AG04449 (cell line): Measurements from ENCODE around the gene MAP3K7.
A peak's percentile ranks its signal among the peaks of the same experiment; 100 is the strongest.

Experiments
- CTCF ChIA-PET: fragments of 350-600 bp; formaldehyde crosslinking; extraction: SDS; loops from one replicate; lab custom pipeline; 2021; ENCODE audit warnings: antibody characterized with exemption; lab: Yijun Ruan, JAX
- POLR2A ChIA-PET: fragments of 400-600, 350-600 bp; formaldehyde crosslinking; extraction: SDS; loops from one replicate; lab custom pipeline; 2020; ENCODE audit warnings: antibody characterized with exemption, inconsistent platforms; lab: Yijun Ruan, JAX
- DNase-seq: peaks from one replicate; pipeline ENCODE4 v3.0.0-alpha.2; 2010; ENCODE audit warnings: low read depth, low spot score
- H3K4me3 ChIP-seq: 2 replicates; pipeline ENCODE4 v1.5.1; 2011; ENCODE audit warnings: low read depth, mild to moderate bottlenecking, control low read depth, low read length
- CTCF ChIP-seq: IDR thresholded peaks from one replicate; pipeline ENCODE4 v1.5.1; 2011; ENCODE audit warnings: mild to moderate bottlenecking, moderate library complexity, low read length, control low read depth, inconsistent platforms; ENCODE audit not compliant: insufficient read depth; ENCODE audit errors: missing control alignments

The MAP3K7 gene

DNA sequence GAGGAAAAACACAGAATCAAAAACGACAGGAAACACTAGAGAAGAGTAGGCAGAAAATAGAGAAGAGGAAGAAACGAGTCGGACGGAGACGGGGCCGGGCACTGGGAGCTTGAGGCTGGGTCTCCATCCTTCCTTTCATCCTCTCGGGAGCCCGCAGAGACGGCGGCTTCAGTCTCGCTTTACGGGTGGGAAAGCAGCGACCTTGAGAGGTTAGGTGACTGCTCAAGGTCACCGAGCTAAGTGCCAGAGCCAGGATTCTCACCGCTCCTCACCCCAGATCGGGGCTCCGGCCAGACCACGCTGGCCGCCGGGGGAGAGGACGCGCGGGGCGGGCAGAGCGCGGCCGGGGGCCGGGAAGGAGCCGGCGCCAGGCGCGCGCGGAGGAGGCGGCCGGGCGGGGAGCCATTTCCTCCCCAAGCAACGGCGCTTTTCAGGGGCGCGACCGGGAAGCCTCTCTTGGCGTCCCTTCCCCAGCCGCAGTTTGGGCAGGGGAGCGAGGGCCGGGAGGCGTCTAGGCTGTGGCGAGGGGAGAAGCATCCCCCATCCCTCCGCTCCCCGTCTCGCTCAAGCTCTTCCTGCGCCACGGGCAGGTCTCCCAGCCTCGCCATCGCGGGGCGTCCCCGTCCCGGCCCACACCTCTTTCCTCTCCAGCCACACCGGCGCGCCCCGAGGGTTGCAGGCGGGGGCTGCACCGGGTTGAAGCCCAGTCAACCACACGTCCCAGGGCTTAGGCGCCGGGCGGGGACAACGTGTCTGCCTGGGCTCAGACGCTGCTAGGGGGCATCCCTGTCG, 24.1 kb upstream of the MAP3K7 start:
- no peak for TF ChIP-seq CTCF
- DNase-seq: no peak
- peak overlapping the region; percentile 60 for H3K4me3 ChIP-seq
- ChIA-PET CTCF (interaction anchor here (0.7 to 1.8 kb wide), 3 partner anchors 8 to 250 kb away, joined by 4 read pairs; no protein-coding TSS in a partner anchor), POLR2A (no interaction called here)

- no peak for DNase-seq
- ChIA-PET CTCF (interaction anchor here (1.8 kb wide), 1 partner anchor 9 kb away, joined by 4 read pairs; no protein-coding TSS in a partner anchor), POLR2A (no interaction called here)
- peak overlapping the region; percentile 60 for H3K4me3 ChIP-seq
- no peak for TF ChIP-seq CTCF
Measured at GRCh38 chr6:90610301-90610750, 23.5 kb upstream of the MAP3K7 start.

GRCh38 chr6:90605749-90606340, 19.0 kb upstream of the MAP3K7 start:
- ChIA-PET POLR2A (no interaction called here), CTCF (no interaction called here)
- no peak overlapping the region for H3K4me3 ChIP-seq
- no peak for DNase-seq
- no peak for TF ChIP-seq CTCF

DNA sequence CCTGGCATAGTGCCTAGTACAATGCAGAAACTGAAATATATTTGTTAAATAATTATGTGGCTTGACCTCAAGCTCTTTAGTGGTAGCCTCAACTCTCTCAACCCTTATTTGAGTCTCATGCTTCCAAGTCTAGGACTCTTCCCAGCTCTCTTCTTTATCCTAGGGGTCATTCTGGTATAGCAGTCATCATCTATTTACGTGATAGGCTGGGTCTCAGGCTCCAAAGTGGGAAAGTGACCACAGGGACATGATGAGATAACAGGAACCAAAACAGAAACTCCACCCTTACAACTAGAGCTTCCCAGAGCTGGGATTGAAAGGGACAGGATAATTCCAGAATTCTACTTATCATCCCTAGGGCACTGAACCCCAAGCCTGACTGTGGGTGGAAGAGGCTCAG, 17.7 kb upstream of the MAP3K7 start:
- ChIA-PET CTCF (no interaction called here), POLR2A (no interaction called here)
- H3K4me3 ChIP-seq: no peak overlapping the region
- TF ChIP-seq CTCF: no peak
- DNase-seq: no peak

- TF ChIP-seq CTCF: no peak
- ChIA-PET CTCF (no interaction called here), POLR2A (no interaction called here)
- no peak overlapping the region for H3K4me3 ChIP-seq
- no peak for DNase-seq
Measured at GRCh38 chr6:90599151-90599550, 12.3 kb upstream of the MAP3K7 start.

DNA sequence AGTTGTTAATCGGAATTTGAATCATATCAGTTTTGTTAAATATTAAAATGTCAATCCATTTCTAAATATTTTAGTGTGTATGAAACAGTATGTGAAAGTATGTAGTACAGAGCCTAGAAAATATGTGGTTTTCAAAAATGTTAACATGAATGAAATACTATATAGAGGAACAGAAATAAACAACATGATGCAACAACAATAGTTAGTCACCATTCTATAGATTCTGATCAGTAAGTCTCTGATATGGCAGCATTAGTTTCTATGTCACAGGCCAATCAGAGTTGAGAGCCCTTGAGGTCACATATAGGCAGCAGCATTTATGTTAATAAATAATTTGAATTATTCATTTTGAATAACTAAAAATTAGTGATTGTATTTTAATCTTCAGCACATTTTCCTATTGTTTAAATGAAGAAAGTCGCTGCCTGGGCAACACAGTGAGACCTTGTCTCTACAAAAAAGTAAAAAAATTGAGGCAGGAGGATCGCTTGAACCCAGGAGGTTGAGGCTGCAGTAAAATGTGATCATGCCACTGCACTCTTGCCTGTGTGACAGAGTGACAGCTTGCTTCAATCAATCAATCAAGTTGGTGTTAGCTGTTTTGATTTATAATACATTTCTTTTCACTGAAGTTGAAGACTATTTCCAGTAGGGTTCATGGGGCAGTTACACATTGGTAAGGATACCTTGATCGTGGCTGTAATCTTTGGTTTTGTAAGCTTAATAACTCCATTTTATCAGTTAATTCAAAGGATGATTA, 11.5 kb upstream of the MAP3K7 start:
- DNase-seq: no peak
- no peak for TF ChIP-seq CTCF
- POLR2A ChIA-PET: no interaction called here
- CTCF ChIA-PET: no interaction called here
- H3K4me3 ChIP-seq: no peak overlapping the region
